Breast epithelium (tissue), 4 donors: Measurements from ENCODE around the gene GLDN. TPM values are rescaled to one million over a fixed set of nuclear protein-coding genes. Genes with fewer than 3 reads are reported as not detected.

ENCODE experiments used
- DNase-seq, 2 donors: peaks; one replicate each; pipeline ENCODE4 v3.0.0-alpha.2; 2019; ENCODE audit warnings: low spot score in 2 of 2
- H3K27ac ChIP-seq, 2 donors: fragments of 200-600 bp; sonication (generic) in 1 of 2; one replicate each; pipeline ENCODE4 v1.5.1; 2016 to 2019; ENCODE audit warnings: mild to moderate bottlenecking in 1 of 2
- H3K27me3 ChIP-seq, 2 donors: fragments of 200-600 bp; sonication (generic) in 1 of 2; one replicate each; pipeline versions ENCODE4 v1.5.1 to v1.6.0; 2017 to 2019; ENCODE audit warnings: control low read depth in 1 of 2, mild to moderate bottlenecking in 1 of 2
- H3K36me3 ChIP-seq: fragments of 200-600 bp; one replicate; pipeline ENCODE4 v1.5.1; 2019
- H3K4me1 ChIP-seq, 2 donors: fragments of 200-600 bp; sonication (generic); one replicate each; pipeline ENCODE4 v1.5.1; 2016 to 2019; ENCODE audit warnings: control low read depth in 1 of 2
- H3K4me3 ChIP-seq, 3 donors: fragments of 200-600 bp; sonication (generic); 1 replicate in 2 of 3; 2 replicates in 1 of 3; pipeline ENCODE4 v1.5.1; 2016 to 2019; ENCODE audit warnings: mild to moderate bottlenecking in 3 of 3, moderate library complexity in 2 of 3
- H3K9me3 ChIP-seq, 2 donors: fragments of 200-600 bp; sonication (generic) in 1 of 2; one replicate each; pipeline ENCODE4 v1.5.1; 2016 to 2019; ENCODE audit warnings: control low read depth in 1 of 2
- CTCF ChIP-seq, 3 donors: fragments of 450-650 bp; IDR thresholded peaks; one replicate each; pipeline ENCODE4 v1.5.1; 2016 to 2017; ENCODE audit warnings: antibody characterized with exemption in 3 of 3, mild to moderate bottlenecking in 3 of 3, moderate library complexity in 3 of 3
- POLR2A ChIP-seq: fragments of 450-650 bp; IDR thresholded peaks from one replicate; pipeline ENCODE4 v1.6.1; 2016; ENCODE audit warnings: antibody characterized with exemption, mild to moderate bottlenecking, moderate library complexity
- POLR2AphosphoS5 ChIP-seq, 3 donors: sonication (generic); formaldehyde crosslinking; IDR thresholded peaks; one replicate each; pipeline ENCODE4 v1.6.1; 2017; ENCODE audit warnings: antibody characterized with exemption in 3 of 3
- intact Hi-C: fragments of 100-400 bp; cut with DNase I; formaldehyde crosslinking; loops from one replicate; pipeline ENCODE4 v1.15.1; 2023; ENCODE audit warnings: low total_unique reads
- total RNA-seq, 3 donors: library from RNA; depleted of rRNA; stranded (reverse); fragments of >200 nt; gene quantifications; one replicate each; pipeline ENCODE4 v1.1.0, GENCODE V29; 2016

GLDN gene
- total RNA-seq, 3 donors from 2014 or later = 7.3 to 67.2 (median 10.8) TPM

GRCh38 chr15:51401051-51401780 is 59.8 kb downstream of the GLDN start:
- Histone ChIP-seq H3K27me3 (no peaks in the 10 kb centered on the region), H3K4me1 (no peaks in the 10 kb centered on the region), H3K27ac (no peak overlapping the region), H3K36me3 (no peaks in the 10 kb centered on the region), H3K9me3 (no peaks in the 10 kb centered on the region), H3K4me3 (no peak overlapping the region)
- DNase-seq = no peak
- TF ChIP-seq CTCF (IDR thresholded peaks at IDR 0.05) (no peak), POLR2AphosphoS5 (IDR thresholded peaks at IDR 0.05) (no peak), POLR2A (no peak)
- intact Hi-C loops = no loop called here

- DNase-seq = no peak
- no peaks in the 10 kb centered on the region for H3K27me3 ChIP-seq
- H3K4me3 ChIP-seq = no peak overlapping the region
- no peak overlapping the region for H3K27ac ChIP-seq
- H3K9me3 ChIP-seq = no peaks in the 10 kb centered on the region
- no peaks in the 10 kb centered on the region for H3K36me3 ChIP-seq
- intact Hi-C loops = no loop called here
- H3K4me1 ChIP-seq = no peaks in the 10 kb centered on the region
- TF ChIP-seq POLR2AphosphoS5 (IDR thresholded peaks at IDR 0.05) (no peak), POLR2A (no peak), CTCF (IDR thresholded peaks at IDR 0.05) (peak in 1 of 3 donors; percentile 5)
Observed at GRCh38 chr15:51401872-51402517, 60.5 kb downstream of the GLDN start.

GRCh38 chr15:51403072-51403878 is 61.8 kb downstream of the GLDN start:
- no peak overlapping the region for H3K4me3 ChIP-seq
- intact Hi-C loops = no loop called here
- H3K4me1 ChIP-seq = no peaks in the 10 kb centered on the region
- no peaks in the 10 kb centered on the region for H3K9me3 ChIP-seq
- no peaks in the 10 kb centered on the region for H3K36me3 ChIP-seq
- no peak for TF ChIP-seq POLR2A
- peak; percentile 17 to 31 (median 19) for TF ChIP-seq CTCF (IDR thresholded peaks at IDR 0.05)
- TF ChIP-seq POLR2AphosphoS5 (IDR thresholded peaks at IDR 0.05) = no peak
- no peak overlapping the region for H3K27ac ChIP-seq
- DNase-seq = no peak
- H3K27me3 ChIP-seq = no peaks in the 10 kb centered on the region

GRCh38 chr15:51403946-51404695 is 62.7 kb downstream of the GLDN start:
- Histone ChIP-seq H3K4me1 (no peaks in the 10 kb centered on the region), H3K27ac (no peak overlapping the region), H3K27me3 (no peaks in the 10 kb centered on the region), H3K4me3 (no peak overlapping the region), H3K36me3 (no peaks in the 10 kb centered on the region), H3K9me3 (no peaks in the 10 kb centered on the region)
- no peak for DNase-seq
- TF ChIP-seq POLR2AphosphoS5 (IDR thresholded peaks at IDR 0.05) = no peak
- TF ChIP-seq POLR2A = no peak
- TF ChIP-seq CTCF (IDR thresholded peaks at IDR 0.05) = no peak
- intact Hi-C loops = no loop called here
